Neutrophil (primary cell): ENCODE results near the gene TM6SF1.

Experiments
- H3K27ac ChIP-seq: fragments of 200-600 bp; sonication (generic); 2 replicates; pipeline ENCODE4 v1.5.1; 2016; ENCODE audit warnings: mild to moderate bottlenecking, moderate library complexity
- H3K27me3 ChIP-seq: fragments of 200-600 bp; sonication (generic); 2 replicates; pipeline ENCODE4 v1.6.0; 2016; ENCODE audit warnings: mild to moderate bottlenecking
- H3K36me3 ChIP-seq: fragments of 200-600 bp; sonication (generic); 2 replicates; pipeline ENCODE4 v1.5.1; 2017
- H3K4me1 ChIP-seq, 2 experiments: fragments of 200-600 bp in 1 of 2; sonication (generic) in 1 of 2; 1 replicate in 1 of 2; 2 replicates in 1 of 2; pipeline versions ENCODE4 v1.5.1 to v1.6.1; 2013 to 2016; ENCODE audit warnings: low read depth in 1 of 2, low read length in 1 of 2, mild to moderate bottlenecking in 1 of 2, moderate library complexity in 1 of 2; ENCODE audit not compliant: control insufficient read depth in 1 of 2, insufficient read depth in 1 of 2
- H3K4me3 ChIP-seq, 2 experiments: fragments of 200-600 bp in 1 of 2; sonication (generic) in 1 of 2; 1 replicate in 1 of 2; 2 replicates in 1 of 2; pipeline ENCODE4 v1.5.1; 2013 to 2016; ENCODE audit warnings: low read depth in 1 of 2, low read length in 1 of 2, mild to moderate bottlenecking in 1 of 2, moderate library complexity in 1 of 2
- H3K9me3 ChIP-seq: fragments of 200-600 bp; sonication (generic); 2 replicates; pipeline ENCODE4 v1.5.1; 2016
- CTCF ChIP-seq: fragments of 200-600 bp; sonication (generic); IDR thresholded peaks from 2 replicates; pipeline ENCODE4 v1.5.1; 2016; ENCODE audit warnings: antibody characterized with exemption

Gene TM6SF1

DNA sequence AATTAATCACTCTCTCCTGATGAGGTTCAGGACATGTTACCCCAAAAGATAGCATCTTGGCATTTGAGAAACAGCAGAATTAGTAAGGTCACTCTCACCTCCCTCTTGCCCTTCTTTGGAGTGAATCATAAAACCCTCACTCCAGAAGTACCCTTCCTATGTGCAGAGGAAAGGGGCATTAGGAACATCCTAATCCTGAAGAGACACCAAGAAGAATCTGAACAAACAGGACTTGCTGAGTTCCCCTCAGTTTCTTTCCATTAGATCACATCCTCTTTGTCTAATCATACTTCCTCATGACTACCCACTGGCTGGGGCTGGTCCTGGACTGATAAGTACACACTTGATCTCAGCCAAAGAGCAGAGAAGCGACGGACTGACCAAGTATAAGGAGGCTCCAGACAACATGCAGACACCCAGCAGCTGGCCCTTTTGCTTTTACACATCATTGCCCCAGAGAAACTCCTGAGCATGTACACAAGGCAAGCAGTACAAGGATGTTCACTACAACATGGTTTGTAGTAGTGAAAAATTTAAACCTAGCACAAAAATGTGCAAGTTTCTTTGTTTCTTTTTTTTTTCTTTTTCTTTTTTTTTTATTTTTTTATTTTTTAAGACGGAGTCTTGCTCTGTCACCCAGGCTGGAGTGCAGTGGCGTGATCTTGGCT lies 15.0 kb upstream of the TM6SF1 start:
- Histone ChIP-seq H3K27me3 (peaks cover 4% of the 10 kb centered on the region), H3K4me1 (peaks cover 0 to 4% of the 10 kb centered on the region in 2 experiments), H3K36me3 (no peaks in the 10 kb centered on the region), H3K4me3 (no peak overlapping the region), H3K9me3 (no peaks in the 10 kb centered on the region), H3K27ac (peak overlapping the region; percentile 51)
- TF ChIP-seq CTCF: no peak

GRCh38 chr15:83094583-83094982 lies 12.9 kb upstream of the TM6SF1 start:
- Histone ChIP-seq H3K4me3 (no peak overlapping the region), H3K27me3 (peaks cover 12% of the 10 kb centered on the region), H3K4me1 (peaks cover 0 to 4% of the 10 kb centered on the region in 2 experiments), H3K27ac (no peak overlapping the region), H3K9me3 (no peaks in the 10 kb centered on the region), H3K36me3 (no peaks in the 10 kb centered on the region)
- TF ChIP-seq CTCF: no peak

DNA sequence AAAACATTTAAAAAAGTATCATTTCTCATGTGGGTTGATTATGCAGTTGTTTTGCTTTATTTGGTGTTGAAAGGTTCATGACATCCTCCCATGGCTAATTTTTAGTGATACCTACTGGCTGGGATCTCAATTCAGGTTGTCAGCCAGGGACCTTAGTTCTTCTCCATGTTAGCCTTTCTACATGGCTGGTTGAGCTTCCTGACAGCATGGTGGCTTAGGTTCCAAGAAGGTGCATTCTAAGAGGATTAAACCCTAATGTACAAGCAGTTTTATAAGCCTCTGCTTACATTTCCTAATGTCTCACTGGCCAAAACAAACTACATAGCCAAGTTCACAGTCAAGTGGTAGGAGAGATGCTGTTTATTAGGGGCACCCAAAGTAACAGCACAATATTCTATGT lies 9.4 kb upstream of the TM6SF1 start:
- TF ChIP-seq CTCF: no peak
- H3K36me3 ChIP-seq: no peaks in the 10 kb centered on the region
- no peaks in the 10 kb centered on the region for H3K9me3 ChIP-seq

DNA sequence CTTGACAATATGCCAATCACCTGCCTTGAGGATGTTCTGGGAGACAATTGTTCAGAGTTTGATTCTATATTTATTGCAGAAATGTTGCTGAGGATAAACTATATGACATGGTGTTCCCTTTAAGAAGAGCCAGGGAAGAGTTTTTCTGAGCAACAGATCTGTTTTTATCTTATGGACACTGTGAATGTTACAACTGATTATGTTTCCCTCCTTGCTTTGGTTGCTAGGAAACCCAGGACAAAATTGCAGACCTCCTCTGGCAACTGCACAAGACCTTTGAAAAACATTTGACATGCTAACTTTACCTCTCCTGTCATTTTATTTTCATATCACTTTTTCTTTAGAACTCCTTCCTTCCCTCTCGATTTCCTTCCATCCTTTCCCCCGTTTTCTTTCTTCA lies 8.2 kb upstream of the TM6SF1 start:
- H3K27ac ChIP-seq: no peak overlapping the region
- H3K4me1 ChIP-seq: no peaks in the 10 kb centered on the region
- no peak overlapping the region for H3K4me3 ChIP-seq
- H3K9me3 ChIP-seq: no peaks in the 10 kb centered on the region
- no peak for TF ChIP-seq CTCF
- no peaks in the 10 kb centered on the region for H3K36me3 ChIP-seq
- peaks cover 12% of the 10 kb centered on the region for H3K27me3 ChIP-seq

More for the DNA sequence above, 9.4 kb upstream of the TM6SF1 start:
- Histone ChIP-seq H3K27ac (no peak overlapping the region), H3K4me1 (no peaks in the 10 kb centered on the region), H3K27me3 (peaks cover 12% of the 10 kb centered on the region), H3K4me3 (no peak overlapping the region)

GRCh38 chr15:83100097-83100646 lies 7.3 kb upstream of the TM6SF1 start:
- H3K4me3 ChIP-seq: no peak overlapping the region

More at GRCh38 chr15:83100097-83100646, 7.3 kb upstream of the TM6SF1 start:
- no peak for TF ChIP-seq CTCF
- H3K27ac ChIP-seq: no peak overlapping the region
- H3K27me3 ChIP-seq: peaks cover 12% of the 10 kb centered on the region
- no peaks in the 10 kb centered on the region for H3K9me3 ChIP-seq
- no peaks in the 10 kb centered on the region for H3K36me3 ChIP-seq
- H3K4me1 ChIP-seq: no peaks in the 10 kb centered on the region
